HG02571 (cell line): ENCODE data around the gene RHBDD2.
"Not testable (repeated sequence)": the region's sequence is repeated elsewhere in the genome, so short reads cannot be mapped to it uniquely, and the experiment has no call there.

Source experiments
- ATAC-seq: cut with Tn5 transposase; IDR thresholded peaks from one replicate; pipeline ENCODE4 v1.9.1; 2021; ENCODE audit warnings: mild to moderate bottlenecking, moderate library complexity; ENCODE audit not compliant: unreplicated experiment

RHBDD2 gene

GRCh38 chr7:75878769-75879611 is at the start of gene RHBDD2:
TSS of gene RHBDD2 (plus strand) at chr7:75879034. CDS start at chr7:75879083, 49 bp downstream.
- ATAC-seq: peak; percentile 82

- ATAC-seq: not testable (repeated sequence)
Measured at GRCh38 chr7:75829656-75830055, 49.2 kb upstream of the RHBDD2 start.

GRCh38 chr7:75830978-75831377 is 47.9 kb upstream of the RHBDD2 start:
- no peak for ATAC-seq

GRCh38 chr7:75833662-75834061 is 45.2 kb upstream of the RHBDD2 start:
- not testable (repeated sequence) for ATAC-seq

GRCh38 chr7:75835688-75836285 is 43.0 kb upstream of the RHBDD2 start:
- ATAC-seq: no peak

GRCh38 chr7:75836798-75837197 is 42.0 kb upstream of the RHBDD2 start:
- ATAC-seq: no peak

GRCh38 chr7:75838281-75838930 is 40.4 kb upstream of the RHBDD2 start:
- ATAC-seq: not testable (repeated sequence)

GRCh38 chr7:75840029-75840428 is 38.8 kb upstream of the RHBDD2 start:
- no peak for ATAC-seq

- ATAC-seq: peak; percentile 87
Measured at GRCh38 chr7:75842836-75843446, 35.9 kb upstream of the RHBDD2 start.

GRCh38 chr7:75843613-75844116 is 35.2 kb upstream of the RHBDD2 start:
- ATAC-seq: no peak

- no peak for ATAC-seq
Measured at GRCh38 chr7:75844158-75844557, 34.7 kb upstream of the RHBDD2 start.

GRCh38 chr7:75845132-75845531 is 33.7 kb upstream of the RHBDD2 start:
- ATAC-seq: not testable (repeated sequence)

- no peak for ATAC-seq
Measured at GRCh38 chr7:75847707-75848106, 31.1 kb upstream of the RHBDD2 start.

GRCh38 chr7:75849573-75849972 is 29.3 kb upstream of the RHBDD2 start:
- ATAC-seq: no peak

GRCh38 chr7:75850235-75850634 is 28.6 kb upstream of the RHBDD2 start:
- no peak for ATAC-seq

GRCh38 chr7:75854233-75854632 is 24.6 kb upstream of the RHBDD2 start:
- ATAC-seq: no peak

- not testable (repeated sequence) for ATAC-seq
Measured at GRCh38 chr7:75854813-75855345, 24.0 kb upstream of the RHBDD2 start.

- no peak for ATAC-seq
Measured at GRCh38 chr7:75856536-75856935, 22.3 kb upstream of the RHBDD2 start.

- ATAC-seq: no peak
Measured at GRCh38 chr7:75858410-75858809, 20.4 kb upstream of the RHBDD2 start.

- ATAC-seq: no peak
Measured at GRCh38 chr7:75861636-75862035, 17.2 kb upstream of the RHBDD2 start.

GRCh38 chr7:75864251-75864650 is 14.6 kb upstream of the RHBDD2 start:
- not testable (repeated sequence) for ATAC-seq
